CD4-positive, alpha-beta T cell treated with Interleukin-10 for 1 hour (primary cell): ENCODE data around the gene SLC39A10.

Experiments
- DNase-seq: peaks from one replicate; pipeline ENCODE4 v3.0.0-alpha.2; 2020

SLC39A10 gene

GRCh38 chr2:195733831-195734230 lies 76.8 kb downstream of the SLC39A10 start:
- no peak for DNase-seq

GRCh38 chr2:195734395-195734794 lies 77.4 kb downstream of the SLC39A10 start:
- no peak for DNase-seq

DNA sequence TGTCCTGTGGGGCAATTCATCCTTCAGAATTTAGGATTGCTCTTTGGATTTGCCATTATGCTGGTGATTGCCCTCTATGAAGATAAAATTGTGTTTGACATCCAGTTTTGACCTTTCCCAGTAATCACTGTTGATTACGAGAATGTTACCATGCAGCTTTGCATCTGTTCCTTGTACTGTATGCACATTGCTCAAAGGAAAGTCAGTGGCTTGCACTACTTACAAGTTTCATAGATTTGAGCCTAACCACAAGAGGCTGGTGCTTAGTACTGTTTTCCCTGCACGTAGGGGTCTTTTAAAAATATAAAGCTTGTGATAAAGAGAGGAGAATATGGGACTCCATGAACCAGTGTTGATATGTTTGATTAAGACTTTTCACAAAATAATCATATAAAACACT lies 77.9 kb downstream of the SLC39A10 start:
- no peak for DNase-seq

GRCh38 chr2:195735347-195735746 lies 78.3 kb downstream of the SLC39A10 start:
- DNase-seq, result no peak

- DNase-seq, result no peak
Observed at GRCh38 chr2:195737511-195738325, 80.7 kb downstream of the SLC39A10 start.

DNA sequence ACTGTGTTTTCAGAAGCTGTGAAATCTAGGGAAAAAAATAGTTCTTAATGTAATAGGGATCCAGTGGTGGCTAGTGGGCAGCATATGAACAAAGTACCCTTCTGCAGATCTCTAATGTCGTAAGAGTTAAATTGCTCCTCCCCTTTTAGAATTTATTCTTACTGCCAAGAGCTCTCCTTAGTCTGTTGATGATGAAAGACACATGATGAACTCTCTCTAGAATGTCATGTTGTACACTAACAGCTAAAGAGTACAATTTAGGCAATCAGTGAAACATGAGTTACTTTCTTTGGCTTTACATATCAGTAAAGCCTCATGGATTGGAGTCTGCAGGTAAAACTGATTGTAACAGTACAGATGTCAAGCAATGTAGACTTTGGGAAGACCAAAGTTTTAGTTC lies 84.2 kb downstream of the SLC39A10 start:
- no peak for DNase-seq

GRCh38 chr2:195756218-195756942 lies 99.4 kb downstream of the SLC39A10 start:
- no peak for DNase-seq

DNA sequence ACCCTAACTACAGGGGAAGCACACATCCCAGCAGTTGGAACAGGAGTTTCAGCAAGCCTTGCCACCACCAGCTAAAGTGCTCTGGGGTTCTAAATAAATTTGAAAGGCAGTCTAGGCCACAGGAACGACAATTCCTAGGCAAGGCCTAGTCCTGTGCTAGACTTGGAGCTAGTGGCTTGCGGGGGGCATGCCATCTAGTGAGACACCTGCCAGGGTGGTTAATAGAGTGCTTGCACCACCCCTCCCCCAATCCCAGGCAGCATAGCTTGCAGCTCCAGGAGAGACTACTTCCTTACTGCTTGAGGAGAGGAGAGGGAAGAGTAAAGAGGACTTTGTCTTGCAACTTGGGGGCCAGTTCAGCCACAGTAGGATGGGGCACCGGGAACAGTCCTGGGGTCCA lies 101.8 kb downstream of the SLC39A10 start:
- no peak for DNase-seq

DNA sequence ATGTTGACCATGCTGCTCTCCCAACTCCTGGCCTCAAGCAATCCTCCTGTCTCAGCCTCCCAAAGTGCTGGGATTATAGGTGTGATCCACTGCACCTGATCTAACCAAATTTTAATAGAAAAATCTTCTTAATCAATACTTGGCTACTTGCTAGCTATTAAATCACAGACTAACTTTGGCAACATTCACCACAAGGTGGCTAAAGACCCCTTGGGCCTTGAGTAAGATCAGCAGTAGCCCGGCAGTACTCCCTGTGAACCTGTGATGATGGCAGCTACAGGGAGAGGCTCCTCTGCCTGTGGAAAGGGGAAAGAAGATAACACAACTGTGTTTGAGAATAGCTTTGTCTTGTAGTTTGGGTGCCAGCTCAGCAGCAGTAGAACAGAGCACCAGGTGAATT lies 102.9 kb downstream of the SLC39A10 start:
- no peak for DNase-seq

DNA sequence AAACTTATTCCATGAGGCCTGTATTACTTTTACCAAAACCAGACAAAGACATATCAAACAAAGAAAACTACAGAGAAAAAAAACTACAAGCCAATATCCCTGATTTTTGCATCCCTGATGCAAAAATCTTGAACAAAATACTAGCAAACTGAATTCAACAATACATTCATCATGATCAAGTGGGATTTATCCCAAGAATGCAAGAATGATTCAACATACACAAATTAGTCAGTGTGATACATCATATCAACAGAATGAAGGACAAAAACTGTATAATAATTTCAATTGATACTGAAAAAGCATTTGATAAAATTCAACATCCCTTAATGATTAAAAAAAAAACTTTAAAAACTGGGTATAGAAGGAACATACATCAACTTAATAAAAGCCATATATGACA lies 106.8 kb downstream of the SLC39A10 start:
- DNase-seq, result no peak

- DNase-seq, result no peak
Observed at GRCh38 chr2:195766691-195767090, 109.7 kb downstream of the SLC39A10 start.

GRCh38 chr2:195768431-195768830 lies 111.4 kb downstream of the SLC39A10 start:
- DNase-seq, result no peak

DNA sequence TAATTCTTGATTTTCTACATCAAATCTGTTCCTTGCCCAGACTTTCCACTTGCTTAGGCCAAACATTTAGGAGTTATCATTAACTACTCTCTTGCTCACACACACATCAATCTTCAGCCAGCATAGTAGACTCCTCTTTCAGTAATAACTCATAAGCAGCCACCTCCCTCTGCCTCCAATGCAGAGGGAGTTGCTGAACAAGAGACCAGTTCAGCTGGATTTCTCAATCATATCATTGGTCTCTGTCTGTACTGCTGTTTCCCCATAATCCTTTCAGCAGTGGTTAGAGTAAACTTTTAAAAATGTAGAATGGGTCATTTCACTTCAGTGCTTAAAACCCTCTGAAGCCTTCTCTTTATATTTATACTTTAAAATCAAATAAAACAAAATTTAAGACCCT lies 112.9 kb downstream of the SLC39A10 start:
- no peak for DNase-seq

GRCh38 chr2:195779491-195779890 lies 122.5 kb downstream of the SLC39A10 start:
- no peak for DNase-seq

GRCh38 chr2:195782156-195782555 lies 125.1 kb downstream of the SLC39A10 start:
- no peak for DNase-seq
